ENCODE measurements around the gene ATAD2B.

- TF ChIP-seq POLR2A (IDR thresholded peaks at IDR 0.05) (no peak), CTCF (IDR thresholded peaks at IDR 0.05) (no peak)
These were observed 205.5 kb downstream of the ATAD2B start for GRCh38 chr2:23721454-23721826.
